ENCODE results near the gene KRTAP10-8. TPM values are rescaled to one million over a fixed set of nuclear protein-coding genes. Genes with fewer than 3 reads are reported as not detected.
A peak's percentile ranks its signal among the peaks of the same experiment; 100 is the strongest.
"Not testable (repeated sequence)": the region's sequence is repeated elsewhere in the genome, so short reads cannot be mapped to it uniquely, and the experiment has no call there.

Gene KRTAP10-8
- total and polyA plus RNA-seq, 4 experiments from 2014 or later, result not detected

DNA sequence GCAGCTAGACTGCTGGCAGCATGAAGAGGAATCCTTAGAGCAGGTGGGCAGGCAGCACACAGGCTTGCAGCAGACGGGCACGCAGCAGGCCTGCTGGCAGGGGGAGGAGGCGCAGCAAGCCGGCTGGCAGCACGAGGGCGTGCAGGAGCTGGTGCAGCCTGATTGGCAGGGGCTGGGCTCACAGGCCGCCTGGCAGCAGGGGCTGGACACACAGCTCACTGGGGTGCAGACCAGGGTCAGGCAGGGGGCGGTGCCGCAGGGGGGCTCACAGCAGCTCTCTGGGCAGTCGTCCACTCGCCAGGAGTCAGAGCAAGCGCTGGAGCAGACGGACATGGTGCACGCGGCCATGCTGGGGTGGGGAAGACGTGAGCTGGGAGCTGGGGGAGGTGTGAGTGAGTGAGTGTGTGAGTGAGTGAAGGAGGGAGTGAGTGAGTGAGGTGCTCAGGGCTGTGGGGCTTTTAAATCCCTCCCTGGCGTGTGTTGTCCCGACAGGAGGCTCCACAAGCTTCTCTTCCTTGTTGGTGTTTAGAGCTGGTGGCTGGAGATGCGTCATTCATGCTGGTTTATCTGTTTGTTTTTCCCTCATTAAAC lies 31.6 kb upstream of the KRTAP10-8 start, which contains the start of gene KRTAP10-5:
KRTAP10-5 (minus strand) TSS at position 374 of the 591 bp plus-strand sequence; CDS start at position 348, 26 bp downstream.
- Mint-ChIP-seq H3K27ac (peak within 1 kb of the TSS in 3 of 7 donors; percentile 22 to 68 (median 35)), H3K9me3 (peaks cover 0 to 43% (median 38%) of the 10 kb centered on the region in 8 donors), H3K4me1 (peaks cover 13 to 21% (median 17%) of the 10 kb centered on the region in 4 donors), H3K4me3 (peak within 1 kb of the TSS in 1 of 8 donors; percentile 54)
- intact Hi-C loops (cut with micrococcal nuclease); H3K27ac ChIP-seq (ENCODE audit: low read depth, low read length); CTCF ChIA-PET (ENCODE audit: partially characterized antibody); H3K27me3 Mint-ChIP-seq; H3K36me3 Mint-ChIP-seq; POLR2A ChIA-PET (ENCODE audit: partially characterized antibody); H3K4me3 ChIP-seq (ENCODE audit: low read length in 2 of 2); H3K36me3 ChIP-seq (ENCODE audit: insufficient read depth, low read length); DNase-seq; H3K27me3 ChIP-seq (ENCODE audit: insufficient read depth, low read length); H3K4me1 ChIP-seq (ENCODE audit: insufficient read depth, low read length); H3K9me3 ChIP-seq (ENCODE audit: control insufficient read depth in 1 of 2, low read length in 2 of 2): not testable (repeated sequence)

DNA sequence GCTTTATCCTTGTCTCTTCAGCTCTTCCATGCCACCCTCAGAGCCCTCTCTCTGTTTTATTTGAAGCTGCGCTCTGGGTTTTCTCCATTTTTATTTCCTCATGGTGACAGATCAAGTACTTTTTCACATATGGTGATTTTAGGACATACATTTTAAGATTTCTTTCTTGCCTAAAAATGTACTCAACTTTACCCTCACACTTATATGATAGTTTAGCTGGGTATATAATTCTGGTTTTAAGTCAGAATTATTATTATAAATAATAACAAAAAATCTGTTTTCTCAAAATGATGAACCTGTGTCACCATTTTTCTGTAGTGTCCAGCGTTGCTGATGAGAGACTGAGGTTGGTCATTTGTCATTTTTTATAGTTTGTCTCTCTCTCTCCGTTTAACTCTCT lies 30.7 kb upstream of the KRTAP10-8 start:
- peaks cover 5 to 8% of the 10 kb centered on the region in 2 donors for H3K27me3 Mint-ChIP-seq
- no peak overlapping the region for H3K27ac Mint-ChIP-seq
- no peaks in the 10 kb centered on the region for H3K36me3 ChIP-seq (ENCODE audit: insufficient read depth, low read length)
- POLR2A ChIA-PET (ENCODE audit: partially characterized antibody), result no interaction called here
- H3K27me3 ChIP-seq (ENCODE audit: insufficient read depth, low read length), result no peaks in the 10 kb centered on the region
- peaks cover 5% of the 10 kb centered on the region for H3K4me1 ChIP-seq (ENCODE audit: insufficient read depth, low read length)
- peak overlapping the region in 1 of 8 donors; percentile 54 for H3K4me3 Mint-ChIP-seq
- no peak overlapping the region for H3K4me3 ChIP-seq (ENCODE audit: low read length in 2 of 2)
- no peak overlapping the region for H3K27ac ChIP-seq (ENCODE audit: low read depth, low read length)
- peaks cover 0 to 42% (median 35%) of the 10 kb centered on the region in 8 donors for H3K9me3 Mint-ChIP-seq
- H3K9me3 ChIP-seq (ENCODE audit: control insufficient read depth in 1 of 2, low read length in 2 of 2), result peaks cover 0 to 4% of the 10 kb centered on the region in 2 donors
- peaks cover 13 to 21% (median 16%) of the 10 kb centered on the region in 4 donors for H3K4me1 Mint-ChIP-seq
- intact Hi-C loops (cut with micrococcal nuclease), result no loop called here
- CTCF ChIA-PET (ENCODE audit: partially characterized antibody), result no interaction called here
- H3K36me3 Mint-ChIP-seq, result peaks cover 0 to 4% of the 10 kb centered on the region in 2 donors
- no peak for DNase-seq

DNA sequence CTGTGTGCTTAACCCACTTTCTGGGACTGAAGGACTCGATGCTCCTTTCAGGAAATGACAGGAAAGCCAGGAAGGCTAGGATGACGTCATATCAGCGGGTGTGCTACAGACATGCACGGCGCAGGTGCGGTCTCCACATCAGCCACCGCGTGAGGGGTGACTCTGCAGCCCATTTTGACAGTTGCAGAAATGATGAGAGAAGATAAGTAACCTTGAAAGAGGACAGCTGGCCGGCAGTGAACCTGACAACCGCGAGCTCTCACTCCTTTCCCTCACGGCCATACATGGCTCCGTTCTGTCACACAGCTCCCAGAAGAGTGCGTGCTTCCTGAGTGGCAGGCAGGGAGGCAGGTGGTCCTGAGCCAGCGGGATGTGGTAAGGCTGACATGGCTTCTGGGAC lies 29.8 kb upstream of the KRTAP10-8 start:
- Histone ChIP-seq H3K4me3 (ENCODE audit: low read length in 2 of 2) (no peak overlapping the region), H3K27ac (ENCODE audit: low read depth, low read length) (no peak overlapping the region), H3K27me3 (ENCODE audit: insufficient read depth, low read length) (no peaks in the 10 kb centered on the region), H3K9me3 (ENCODE audit: control insufficient read depth in 1 of 2, low read length in 2 of 2) (peaks cover 0 to 4% of the 10 kb centered on the region in 2 donors), H3K36me3 (ENCODE audit: insufficient read depth, low read length) (no peaks in the 10 kb centered on the region), H3K4me1 (ENCODE audit: insufficient read depth, low read length) (peaks cover 5% of the 10 kb centered on the region)
- no peak for DNase-seq
- H3K4me3 Mint-ChIP-seq, result no peak overlapping the region
- ChIA-PET CTCF (ENCODE audit: partially characterized antibody) (no interaction called here), POLR2A (ENCODE audit: partially characterized antibody) (no interaction called here)
- H3K9me3 Mint-ChIP-seq, result peaks cover 0 to 38% (median 28%) of the 10 kb centered on the region in 8 donors
- peaks cover 0 to 4% of the 10 kb centered on the region in 2 donors for H3K36me3 Mint-ChIP-seq
- peaks cover 13 to 21% (median 16%) of the 10 kb centered on the region in 4 donors for H3K4me1 Mint-ChIP-seq
- H3K27me3 Mint-ChIP-seq, result peaks cover 9 to 14% of the 10 kb centered on the region in 2 donors
- peak overlapping the region in 1 of 7 donors; percentile 14 for H3K27ac Mint-ChIP-seq
- intact Hi-C loops (cut with micrococcal nuclease), result loop anchor here (2.0 kb wide), 1 partner anchor 77 kb away; no protein-coding TSS in a partner anchor

DNA sequence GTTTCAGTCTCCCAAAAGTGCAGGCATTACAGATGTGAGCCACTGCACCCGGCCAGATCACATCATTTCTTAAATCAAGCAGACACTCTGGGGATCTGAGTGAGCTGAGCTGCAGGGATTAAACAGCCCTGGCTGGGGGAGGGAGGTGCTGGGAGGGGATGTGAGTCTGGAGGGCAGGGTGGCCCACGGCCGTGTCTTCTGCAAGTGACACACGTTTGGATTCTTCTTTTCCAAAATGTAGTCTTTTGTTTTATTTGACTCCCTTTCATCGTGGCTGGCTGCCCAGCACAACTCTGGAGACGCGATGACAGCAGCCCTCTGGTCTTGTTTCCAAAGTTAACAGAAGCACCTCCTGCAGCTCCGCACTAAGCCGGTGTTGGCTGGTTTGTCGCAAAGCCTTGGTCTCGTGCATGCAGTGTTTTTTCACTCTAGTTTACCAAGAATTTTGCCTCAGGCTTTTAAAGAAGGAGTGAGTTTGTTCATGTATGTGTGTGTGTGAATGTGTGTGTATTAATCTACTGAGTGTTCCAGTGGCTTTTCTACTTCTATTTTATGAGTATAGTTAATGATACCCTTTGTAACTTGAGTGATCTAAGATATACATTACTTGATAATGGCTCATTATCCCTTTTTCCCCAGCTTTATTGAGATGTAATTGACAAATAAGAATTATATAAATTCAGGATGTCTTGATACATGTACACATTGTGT lies 28.6 kb upstream of the KRTAP10-8 start:
- peak overlapping the region in 2 of 8 donors; percentile 12 to 33 for H3K4me3 Mint-ChIP-seq
- H3K27me3 Mint-ChIP-seq, result peaks cover 11 to 15% of the 10 kb centered on the region in 2 donors
- no peaks in the 10 kb centered on the region for H3K27me3 ChIP-seq (ENCODE audit: insufficient read depth, low read length)
- peaks cover 5% of the 10 kb centered on the region for H3K4me1 ChIP-seq (ENCODE audit: insufficient read depth, low read length)
- H3K9me3 Mint-ChIP-seq, result peaks cover 0 to 26% (median 18%) of the 10 kb centered on the region in 8 donors
- H3K4me3 ChIP-seq (ENCODE audit: low read length in 2 of 2), result no peak overlapping the region
- no peaks in the 10 kb centered on the region for H3K36me3 Mint-ChIP-seq
- H3K36me3 ChIP-seq (ENCODE audit: insufficient read depth, low read length), result no peaks in the 10 kb centered on the region
- peaks cover 0 to 4% of the 10 kb centered on the region in 2 donors for H3K9me3 ChIP-seq (ENCODE audit: control insufficient read depth in 1 of 2, low read length in 2 of 2)
- H3K27ac Mint-ChIP-seq, result peak overlapping the region in 2 of 7 donors; percentile 8 to 36
- intact Hi-C loops (cut with micrococcal nuclease), result loop anchor here (2.0 kb wide), 1 partner anchor 76 kb away; no protein-coding TSS in a partner anchor
- POLR2A ChIA-PET (ENCODE audit: partially characterized antibody), result interaction anchor here (1.0 kb wide), 1 partner anchor 74 kb away, joined by 4 read pairs; the partner anchor contains the start of gene KRTAP12-3
- DNase-seq, result no peak
- no peak overlapping the region for H3K27ac ChIP-seq (ENCODE audit: low read depth, low read length)
- CTCF ChIA-PET (ENCODE audit: partially characterized antibody), result interaction anchor here (0.7 to 1.2 kb wide), 2 partner anchors 13 to 159 kb away, joined by 3 to 4 read pairs; no protein-coding TSS in a partner anchor
- peaks cover 13 to 21% (median 16%) of the 10 kb centered on the region in 4 donors for H3K4me1 Mint-ChIP-seq

DNA sequence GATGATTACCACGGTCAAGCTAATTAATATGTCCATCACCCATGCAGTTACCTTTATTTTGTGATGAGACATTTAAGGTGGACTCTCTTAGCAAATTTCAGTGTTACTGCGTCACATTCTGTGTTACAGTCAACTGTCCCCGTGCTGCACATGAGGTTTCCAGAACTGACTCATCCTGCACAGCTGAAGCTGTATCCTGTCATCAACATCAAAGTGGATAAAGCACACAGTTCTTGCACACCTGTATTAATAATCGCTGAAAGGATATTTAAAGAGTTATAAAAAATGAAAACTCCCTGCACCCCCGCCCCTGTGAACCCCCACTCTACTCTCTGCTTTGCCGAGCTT lies 28.1 kb upstream of the KRTAP10-8 start:
- Mint-ChIP-seq H3K9me3 (peaks cover 0 to 26% (median 18%) of the 10 kb centered on the region in 8 donors), H3K27ac (peak overlapping the region in 2 of 7 donors; percentile 8 to 36), H3K27me3 (peaks cover 11 to 15% of the 10 kb centered on the region in 2 donors), H3K36me3 (no peaks in the 10 kb centered on the region), H3K4me3 (peak overlapping the region in 2 of 8 donors; percentile 12 to 33), H3K4me1 (peaks cover 13 to 21% (median 16%) of the 10 kb centered on the region in 4 donors)
- Histone ChIP-seq H3K27ac (ENCODE audit: low read depth, low read length) (no peak overlapping the region), H3K4me3 (ENCODE audit: low read length in 2 of 2) (no peak overlapping the region), H3K4me1 (ENCODE audit: insufficient read depth, low read length) (peaks cover 5% of the 10 kb centered on the region), H3K27me3 (ENCODE audit: insufficient read depth, low read length) (no peaks in the 10 kb centered on the region), H3K36me3 (ENCODE audit: insufficient read depth, low read length) (no peaks in the 10 kb centered on the region), H3K9me3 (ENCODE audit: control insufficient read depth in 1 of 2, low read length in 2 of 2) (peaks cover 0 to 4% of the 10 kb centered on the region in 2 donors)
- DNase-seq, result peak; percentile 32 to 52 (median 38)
- CTCF ChIA-PET (ENCODE audit: partially characterized antibody), result interaction anchor here (1.2 kb wide), 1 partner anchor 159 kb away, joined by 4 read pairs; no protein-coding TSS in a partner anchor
- POLR2A ChIA-PET (ENCODE audit: partially characterized antibody), result interaction anchor here (1.0 kb wide), 1 partner anchor 74 kb away, joined by 4 read pairs; the partner anchor contains the start of gene KRTAP12-3
- intact Hi-C loops (cut with micrococcal nuclease), result loop anchor here (2.0 kb wide), 1 partner anchor 75 kb away; no protein-coding TSS in a partner anchor

DNA sequence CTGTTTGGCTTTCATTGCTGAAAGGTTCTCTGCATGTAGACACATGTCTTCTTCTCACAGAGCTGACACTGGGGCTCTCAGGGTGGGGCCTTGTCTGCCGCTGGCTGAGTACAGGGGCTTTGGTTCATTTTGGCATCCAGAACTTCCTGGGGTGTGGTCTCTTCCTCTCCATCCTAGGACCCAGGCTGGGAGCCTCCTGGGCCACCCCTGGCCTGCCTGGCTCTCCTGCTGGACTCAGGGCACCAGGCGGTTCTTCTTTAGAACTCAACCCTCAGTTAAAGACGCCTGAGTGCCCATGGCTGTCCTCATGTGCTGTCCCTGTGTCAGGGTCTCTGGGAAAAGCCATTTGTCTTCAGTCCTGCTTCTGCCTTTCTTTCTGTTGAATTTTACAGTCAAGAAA lies 26.0 kb upstream of the KRTAP10-8 start:
- Mint-ChIP-seq H3K9me3 (peaks cover 0 to 21% (median 10%) of the 10 kb centered on the region in 8 donors), H3K4me3 (no peak overlapping the region), H3K27me3 (peaks cover 14 to 15% of the 10 kb centered on the region in 2 donors), H3K4me1 (peaks cover 12 to 21% (median 14%) of the 10 kb centered on the region in 4 donors), H3K36me3 (no peaks in the 10 kb centered on the region), H3K27ac (peak overlapping the region in 1 of 7 donors; percentile 18)
- peaks cover 0 to 4% of the 10 kb centered on the region in 2 donors for H3K9me3 ChIP-seq (ENCODE audit: control insufficient read depth in 1 of 2, low read length in 2 of 2)
- POLR2A ChIA-PET (ENCODE audit: partially characterized antibody), result no interaction called here
- CTCF ChIA-PET (ENCODE audit: partially characterized antibody), result no interaction called here
- H3K36me3 ChIP-seq (ENCODE audit: insufficient read depth, low read length), result no peaks in the 10 kb centered on the region
- no peak overlapping the region for H3K27ac ChIP-seq (ENCODE audit: low read depth, low read length)
- no peaks in the 10 kb centered on the region for H3K27me3 ChIP-seq (ENCODE audit: insufficient read depth, low read length)
- no peak for DNase-seq
- H3K4me3 ChIP-seq (ENCODE audit: low read length in 2 of 2), result no peak overlapping the region
- H3K4me1 ChIP-seq (ENCODE audit: insufficient read depth, low read length), result peaks cover 5% of the 10 kb centered on the region
- intact Hi-C loops (cut with micrococcal nuclease), result no loop called here

DNA sequence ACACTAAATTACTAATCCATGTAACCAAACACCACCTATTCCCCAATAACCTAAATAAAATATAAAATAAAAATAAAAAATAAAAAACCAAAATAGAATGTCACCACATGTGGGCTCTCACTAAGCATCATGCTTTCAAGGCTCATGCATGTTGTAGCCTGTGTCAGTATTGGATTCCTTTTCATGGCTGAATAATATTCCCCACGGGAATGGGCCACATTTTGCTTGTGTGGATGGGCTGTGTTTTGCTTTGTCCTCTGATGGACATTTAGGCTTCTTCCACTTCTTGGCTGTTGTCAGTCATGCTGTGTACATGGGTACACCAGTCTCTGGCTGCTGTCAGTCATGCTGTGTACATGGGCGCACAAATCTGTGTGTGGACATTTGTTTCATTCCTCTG lies 22.8 kb upstream of the KRTAP10-8 start:
- Mint-ChIP-seq H3K4me1 (peaks cover 5 to 9% (median 7%) of the 10 kb centered on the region in 4 donors), H3K9me3 (no peaks in the 10 kb centered on the region), H3K36me3 (no peaks in the 10 kb centered on the region), H3K27me3 (peaks cover 15 to 18% of the 10 kb centered on the region in 2 donors), H3K27ac (peak overlapping the region in 2 of 7 donors; percentile 19 to 24), H3K4me3 (no peak overlapping the region)
- no peaks in the 10 kb centered on the region for H3K36me3 ChIP-seq (ENCODE audit: insufficient read depth, low read length)
- no peak for DNase-seq
- H3K4me1 ChIP-seq (ENCODE audit: insufficient read depth, low read length), result peaks cover 2% of the 10 kb centered on the region
- intact Hi-C loops (cut with micrococcal nuclease), result no loop called here
- CTCF ChIA-PET (ENCODE audit: partially characterized antibody), result no interaction called here
- POLR2A ChIA-PET (ENCODE audit: partially characterized antibody), result no interaction called here
- H3K27me3 ChIP-seq (ENCODE audit: insufficient read depth, low read length), result no peaks in the 10 kb centered on the region
- no peaks in the 10 kb centered on the region for H3K9me3 ChIP-seq (ENCODE audit: control insufficient read depth in 1 of 2, low read length in 2 of 2)
- H3K27ac ChIP-seq (ENCODE audit: low read depth, low read length), result no peak overlapping the region
- no peak overlapping the region for H3K4me3 ChIP-seq (ENCODE audit: low read length in 2 of 2)
